ENCODE results near the gene ZNF485.

The ZNF485 gene

GRCh38 chr10:43605850-43606322, 352 bp upstream of the ZNF485 start:
- H3K4me3 ChIP-seq (ENCODE audit: low read depth, low read length): peak overlapping the region; percentile 73
- no peak for TF ChIP-seq CTCF (IDR thresholded peaks at IDR 0.05; ENCODE audit: low read depth, low read length)

GRCh38 chr10:43607199-43607573, 948 bp downstream of the ZNF485 start:
- TF ChIP-seq CTCF (IDR thresholded peaks at IDR 0.05; ENCODE audit: low read depth, low read length): no peak
- peak overlapping the region; percentile 73 for H3K4me3 ChIP-seq (ENCODE audit: low read depth, low read length)

- no peak overlapping the region for H3K4me3 ChIP-seq (ENCODE audit: low read depth, low read length)
- TF ChIP-seq CTCF (IDR thresholded peaks at IDR 0.05; ENCODE audit: low read depth, low read length): no peak
Observed at GRCh38 chr10:43610636-43611035, 4.4 kb downstream of the ZNF485 start.

- TF ChIP-seq CTCF (IDR thresholded peaks at IDR 0.05; ENCODE audit: low read depth, low read length): no peak
- no peak overlapping the region for H3K4me3 ChIP-seq (ENCODE audit: low read depth, low read length)
Observed at GRCh38 chr10:43616697-43617370, 10.6 kb downstream of the ZNF485 start.

GRCh38 chr10:43619368-43619767, 13.1 kb downstream of the ZNF485 start:
- TF ChIP-seq CTCF (IDR thresholded peaks at IDR 0.05; ENCODE audit: low read depth, low read length): no peak
- no peak overlapping the region for H3K4me3 ChIP-seq (ENCODE audit: low read depth, low read length)

GRCh38 chr10:43622038-43622437, 15.8 kb downstream of the ZNF485 start:
- TF ChIP-seq CTCF (IDR thresholded peaks at IDR 0.05; ENCODE audit: low read depth, low read length): no peak

GRCh38 chr10:43623351-43623750, 17.1 kb downstream of the ZNF485 start:
- peak overlapping the region; percentile 51 for H3K4me3 ChIP-seq (ENCODE audit: low read depth, low read length)
- TF ChIP-seq CTCF (IDR thresholded peaks at IDR 0.05; ENCODE audit: low read depth, low read length): no peak

More at GRCh38 chr10:43622038-43622437, 15.8 kb downstream of the ZNF485 start:
- H3K4me3 ChIP-seq (ENCODE audit: low read depth, low read length): no peak overlapping the region

All from WI38 (cell line).